PC-3 (cell line): ENCODE results near the gene ZFP36L1. TPM values are rescaled to one million over a fixed set of nuclear protein-coding genes. Genes with fewer than 3 reads are reported as not detected.

Experiments
- ATAC-seq: fragments of 200-7000 bp; cut with Tn5 transposase; 2 replicates; pipeline ENCODE4 v1.9.1; 2020; ENCODE audit warnings: mild to moderate bottlenecking, moderate library complexity
- BruUV-seq: library from RNA; stranded (reverse); fragments of 400-500 nt; replicated peaks from 2 replicates; lab custom pipeline; 2021; lab: Mats Ljungman, UMichigan
- CTCF ChIA-PET: fragments of 300-600 bp; sonication (Branson Sonifier 250); formaldehyde crosslinking; loops from one replicate; lab custom pipeline; 2022; ENCODE audit warnings: antibody characterized with exemption; lab: Charles Lee
- POLR2A ChIA-PET: fragments of 300-600 bp; sonication (Branson Sonifier 250); formaldehyde crosslinking; loops from one replicate; lab custom pipeline; 2022; ENCODE audit warnings: antibody characterized with exemption; ENCODE audit not compliant: unreplicated experiment; lab: Charles Lee
- DNase-seq: peaks from one replicate; pipeline ENCODE4 v3.0.0-alpha.2; 2015
- H2AFZ ChIP-seq: fragments of 300-600 bp; sonication (generic); 2 replicates; pipeline ENCODE4 v1.6.0; 2016; ENCODE audit warnings: antibody characterized with exemption, low read length
- H3F3A ChIP-seq: fragments of 300-600 bp; sonication (generic); one replicate; pipeline ENCODE4 v1.6.0; 2017; ENCODE audit warnings: antibody characterized with exemption, low read length, control low read depth, mild to moderate bottlenecking; ENCODE audit not compliant: unreplicated experiment
- H3K27ac ChIP-seq: fragments of 300-600 bp; sonication (generic); 2 replicates; pipeline ENCODE4 v1.5.1; 2016; ENCODE audit warnings: mild to moderate bottlenecking, low read length
- H3K27me3 ChIP-seq: fragments of 300-600 bp; sonication (generic); 2 replicates; pipeline ENCODE4 v1.6.1; 2016; ENCODE audit warnings: low read length, mixed read lengths
- H3K36me3 ChIP-seq: fragments of 300-600 bp; sonication (generic); 2 replicates; pipeline ENCODE4 v1.6.1; 2016; ENCODE audit warnings: low read depth, mixed run types, low read length, mixed read lengths
- H3K4me1 ChIP-seq: fragments of 300-600 bp; sonication (generic); 2 replicates; pipeline ENCODE4 v1.5.1; 2016; ENCODE audit warnings: low read length; ENCODE audit not compliant: insufficient read depth
- H3K4me2 ChIP-seq: fragments of 300-600 bp; sonication (generic); 2 replicates; pipeline ENCODE4 v1.6.0; 2016; ENCODE audit warnings: low read length
- H3K4me3 ChIP-seq: fragments of 300-600 bp; sonication (generic); 2 replicates; pipeline ENCODE4 v1.5.1; 2016; ENCODE audit warnings: mild to moderate bottlenecking, low read length, mixed read lengths
- H3K79me2 ChIP-seq: fragments of 300-600 bp; sonication (generic); 2 replicates; pipeline ENCODE4 v1.6.1; 2017; ENCODE audit warnings: low read length, mixed read lengths
- H3K9ac ChIP-seq: fragments of 300-600 bp; sonication (generic); 2 replicates; pipeline ENCODE4 v1.6.0; 2016; ENCODE audit warnings: mild to moderate bottlenecking, low read length
- H3K9me2 ChIP-seq: fragments of 300-600 bp; sonication (generic); replicated peaks from 2 replicates; pipeline ENCODE4 v1.6.1; 2016; ENCODE audit warnings: mixed run types, low read length, mixed read lengths
- H3K9me3 ChIP-seq: fragments of 300-600 bp; sonication (generic); 2 replicates; pipeline ENCODE4 v1.6.1; 2016; ENCODE audit warnings: low read length, mixed read lengths
- H4K20me1 ChIP-seq: fragments of 300-600 bp; sonication (generic); 2 replicates; pipeline ENCODE4 v1.6.1; 2016; ENCODE audit warnings: low read length, mixed read lengths
- CTCF ChIP-seq: fragments of 300-600 bp; sonication (generic); conservative IDR thresholded peaks from 2 replicates; pipeline ENCODE4 v1.5.1; 2017; ENCODE audit warnings: antibody characterized with exemption, low read depth, mild to moderate bottlenecking, low read length
- EZH2 ChIP-seq: fragments of 300-600 bp; sonication (generic); IDR thresholded peaks from one replicate; pipeline ENCODE4 v1.6.1; 2017; ENCODE audit warnings: antibody characterized with exemption, mild to moderate bottlenecking, low read length; ENCODE audit not compliant: unreplicated experiment
- EZH2phosphoT487 ChIP-seq: fragments of 300-600 bp; sonication (generic); IDR thresholded peaks from 2 replicates; pipeline ENCODE4 v1.6.1; 2018; ENCODE audit warnings: mild to moderate bottlenecking, antibody characterized with exemption, low read length, borderline replicate concordance
- intact Hi-C: fragments of 100-400 bp; cut with micrococcal nuclease; formaldehyde crosslinking; loops from 2 replicates; pipeline ENCODE4 v1.9.0; 2023
- total RNA-seq: library from RNA; depleted of rRNA; stranded (reverse); fragments of >200 nt; gene quantifications from 2 replicates; pipeline ENCODE4 v1.2.3, GENCODE V29; 2014

ZFP36L1 gene
- total RNA-seq, 1 experiment from 2014 or later: 63.1 TPM

DNA sequence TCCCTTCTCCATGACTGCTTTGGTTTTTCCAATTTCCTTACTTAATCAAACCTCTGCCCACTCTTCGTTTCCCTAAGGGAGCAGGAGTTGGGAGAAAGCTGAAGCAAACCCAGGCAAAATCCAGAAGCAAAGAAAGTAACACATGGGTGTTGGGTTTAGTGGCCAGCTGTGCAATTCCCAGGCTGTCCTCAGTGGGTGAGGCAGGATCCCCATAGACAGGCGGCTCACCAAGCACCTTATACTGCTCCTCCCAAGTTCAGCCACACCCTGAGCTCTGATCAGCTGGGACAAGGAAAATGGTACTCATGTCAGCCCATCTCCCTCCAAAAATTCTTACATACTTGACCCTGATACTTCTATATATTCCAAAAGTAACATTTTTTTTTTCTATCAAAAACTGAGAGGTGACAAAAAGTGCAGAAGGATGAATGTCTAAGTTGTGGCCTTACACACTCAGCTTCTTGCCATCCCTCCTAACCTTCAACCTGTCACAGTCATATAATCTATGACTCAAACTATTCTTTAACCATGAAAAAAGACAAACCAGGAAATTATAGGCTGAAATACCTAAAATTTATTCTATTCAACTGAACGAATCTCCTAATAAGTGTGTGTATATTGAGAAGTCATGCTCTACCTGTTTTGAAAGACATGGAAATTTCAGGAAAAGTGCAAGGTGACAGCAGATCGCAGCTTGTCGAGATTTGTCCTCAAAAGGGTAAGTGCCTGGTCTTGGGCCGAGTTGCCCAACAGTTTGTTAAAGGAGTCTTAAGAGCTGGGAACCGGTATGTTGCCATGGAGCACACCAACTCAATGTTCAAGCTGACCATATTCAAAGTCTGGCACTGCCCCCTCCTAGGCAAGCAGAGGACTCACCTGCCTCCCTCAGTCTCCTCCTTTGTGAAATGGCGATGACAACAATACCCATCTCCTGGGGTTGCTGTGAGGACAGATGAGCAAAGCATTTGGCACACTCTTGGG, 17.6 kb upstream of the ZFP36L1 start:
- DNase-seq: no peak
- no peaks in the 10 kb centered on the region for H3F3A ChIP-seq
- H3K36me3 ChIP-seq: no peaks in the 10 kb centered on the region
- ATAC-seq: no peak
- H3K27me3 ChIP-seq: no peaks in the 10 kb centered on the region
- peaks cover 13% of the 10 kb centered on the region for H3K4me1 ChIP-seq
- H3K4me2 ChIP-seq: no peak overlapping the region
- H3K27ac ChIP-seq: no peak overlapping the region
- H3K9me2 ChIP-seq: no peaks in the 10 kb centered on the region
- ChIA-PET POLR2A (no interaction called here), CTCF (interaction anchor here (0.5 kb wide), 1 partner anchor 1451 kb away, joined by 3 read pairs; the partner anchor contains the start of gene ATP6V1D)
- H3K79me2 ChIP-seq: peaks cover 2% of the 10 kb centered on the region; the same call in 1 of the 2 replicates
- H3K9me3 ChIP-seq: no peaks in the 10 kb centered on the region
- no peaks in the 10 kb centered on the region for H4K20me1 ChIP-seq
- BruUV-seq: no TSS peak
- TF ChIP-seq CTCF (no peak), EZH2phosphoT487 (no peak), EZH2 (no peak)
- no peak overlapping the region for H3K4me3 ChIP-seq
- intact Hi-C loops: no loop called here
- no peak overlapping the region for H3K9ac ChIP-seq
- H2AFZ ChIP-seq: no peak overlapping the region

- ATAC-seq (no peak), DNase-seq (no peak)
- no peaks in the 10 kb centered on the region for H3K9me2 ChIP-seq
- CTCF ChIA-PET: no interaction called here
- H3K4me3 ChIP-seq: no peak overlapping the region
- no peaks in the 10 kb centered on the region for H3K9me3 ChIP-seq
- no TSS peak for BruUV-seq
- H3K27ac ChIP-seq: no peak overlapping the region
- no peaks in the 10 kb centered on the region for H3K27me3 ChIP-seq
- H3K4me1 ChIP-seq: peaks cover 4% of the 10 kb centered on the region
- no peaks in the 10 kb centered on the region for H3F3A ChIP-seq
- H2AFZ ChIP-seq: no peak overlapping the region
- POLR2A ChIA-PET: no interaction called here
- H3K36me3 ChIP-seq: no peaks in the 10 kb centered on the region
- TF ChIP-seq CTCF: no peak
- no peak for TF ChIP-seq EZH2phosphoT487
- H4K20me1 ChIP-seq: no peaks in the 10 kb centered on the region
- no peak overlapping the region for H3K9ac ChIP-seq
- intact Hi-C loops: no loop called here
- no peak overlapping the region for H3K4me2 ChIP-seq
- H3K79me2 ChIP-seq: no peaks in the 10 kb centered on the region
Measured at GRCh38 chr14:68809524-68809923, 16.7 kb upstream of the ZFP36L1 start.
